HEK293 (cell line): Measurements from ENCODE around the gene SCGB3A2.

Source experiments
- BCL11A ChIP-seq: fragments of 450-650 bp; formaldehyde crosslinking; IDR thresholded peaks from 2 replicates; pipeline ENCODE4 v1.5.1; 2016; ENCODE audit warnings: low read depth, missing biosample characterization, missing genetic modification characterization
- GLIS1 ChIP-seq: fragments of 450-650 bp; formaldehyde crosslinking; IDR thresholded peaks from 2 replicates; pipeline ENCODE4 v1.5.1; 2016; ENCODE audit warnings: missing biosample characterization, missing genetic modification characterization
- HOXA7 ChIP-seq: sonication (generic); formaldehyde crosslinking; IDR thresholded peaks from 2 replicates; pipeline ENCODE4 v1.8.1; 2022; ENCODE audit warnings: missing genetic modification reagents, borderline replicate concordance
- TCF7L2 ChIP-seq: IDR thresholded peaks from 2 replicates; pipeline ENCODE4 v1.6.1; 2011; ENCODE audit warnings: low read depth, mild to moderate bottlenecking, inconsistent platforms, low read length, moderate library complexity, borderline replicate concordance
- ZNF324 ChIP-seq: fragments of 450-650 bp; formaldehyde crosslinking; IDR thresholded peaks from 2 replicates; pipeline ENCODE4 v1.5.1; 2016; ENCODE audit warnings: missing biosample characterization, missing genetic modification characterization
- ZNF391 ChIP-seq: fragments of 450-650 bp; formaldehyde crosslinking; IDR thresholded peaks from 2 replicates; pipeline ENCODE4 v1.5.1; 2016; ENCODE audit warnings: low read depth, missing biosample characterization, missing genetic modification characterization, borderline replicate concordance
- ZNF555 ChIP-seq: fragments of 450-650 bp; formaldehyde crosslinking; conservative IDR thresholded peaks from 2 replicates; pipeline ENCODE4 v1.5.1; 2017; ENCODE audit warnings: missing biosample characterization, mild to moderate bottlenecking, missing genetic modification characterization, inconsistent platforms
- ZNF768 ChIP-seq: fragments of 450-650 bp; formaldehyde crosslinking; IDR thresholded peaks from 2 replicates; pipeline ENCODE4 v1.5.1; 2018; ENCODE audit warnings: missing biosample characterization, mild to moderate bottlenecking, missing genetic modification characterization
- TF ChIP-seq, protein P1 (sequence below): fragments of 450-650 bp; formaldehyde crosslinking; IDR thresholded peaks from 2 replicates; pipeline ENCODE4 v1.5.1; 2016; ENCODE audit warnings: missing biosample characterization, missing genetic modification characterization
- TF ChIP-seq, protein P2 (sequence below): fragments of 450-650 bp; formaldehyde crosslinking; IDR thresholded peaks from 2 replicates; pipeline ENCODE4 v1.5.1; 2016; ENCODE audit warnings: missing biosample characterization, missing genetic modification characterization
- TF ChIP-seq, protein P3 (sequence below): fragments of 450-650 bp; formaldehyde crosslinking; optimal IDR thresholded peaks from 2 replicates; pipeline ENCODE3; 2016; ENCODE audit warnings: missing biosample characterization, mild to moderate bottlenecking, missing genetic modification characterization

DNA sequence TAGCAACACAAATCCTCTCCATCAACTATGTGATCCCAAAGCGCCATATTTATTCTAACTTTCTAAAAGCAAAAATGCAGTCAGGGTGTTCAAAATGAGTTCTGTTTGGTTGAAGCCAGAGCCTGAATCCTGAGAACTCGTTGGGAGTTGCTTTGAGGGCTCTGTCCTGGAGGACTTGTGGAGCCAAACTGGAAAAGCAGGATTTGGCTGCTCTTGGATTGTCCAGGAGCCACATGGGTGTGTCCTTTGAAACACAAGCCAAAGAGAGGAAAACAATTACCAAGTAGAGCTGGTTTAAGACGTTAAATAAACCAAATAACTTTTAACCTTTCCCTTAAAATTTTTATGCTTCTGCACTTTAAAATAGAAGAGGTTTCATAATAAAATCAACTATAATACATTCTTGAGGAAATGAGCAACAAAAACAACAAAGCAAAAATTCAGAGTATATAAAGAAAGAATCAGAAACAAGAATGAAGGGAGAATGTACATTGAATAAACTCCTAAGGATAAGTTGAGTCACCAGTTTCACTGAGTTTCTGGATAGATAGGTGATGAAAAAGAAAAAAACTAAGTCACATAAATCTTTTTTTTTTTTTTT is 14.3 kb downstream of the SCGB3A2 start:
- TF ChIP-seq, protein P1, sequence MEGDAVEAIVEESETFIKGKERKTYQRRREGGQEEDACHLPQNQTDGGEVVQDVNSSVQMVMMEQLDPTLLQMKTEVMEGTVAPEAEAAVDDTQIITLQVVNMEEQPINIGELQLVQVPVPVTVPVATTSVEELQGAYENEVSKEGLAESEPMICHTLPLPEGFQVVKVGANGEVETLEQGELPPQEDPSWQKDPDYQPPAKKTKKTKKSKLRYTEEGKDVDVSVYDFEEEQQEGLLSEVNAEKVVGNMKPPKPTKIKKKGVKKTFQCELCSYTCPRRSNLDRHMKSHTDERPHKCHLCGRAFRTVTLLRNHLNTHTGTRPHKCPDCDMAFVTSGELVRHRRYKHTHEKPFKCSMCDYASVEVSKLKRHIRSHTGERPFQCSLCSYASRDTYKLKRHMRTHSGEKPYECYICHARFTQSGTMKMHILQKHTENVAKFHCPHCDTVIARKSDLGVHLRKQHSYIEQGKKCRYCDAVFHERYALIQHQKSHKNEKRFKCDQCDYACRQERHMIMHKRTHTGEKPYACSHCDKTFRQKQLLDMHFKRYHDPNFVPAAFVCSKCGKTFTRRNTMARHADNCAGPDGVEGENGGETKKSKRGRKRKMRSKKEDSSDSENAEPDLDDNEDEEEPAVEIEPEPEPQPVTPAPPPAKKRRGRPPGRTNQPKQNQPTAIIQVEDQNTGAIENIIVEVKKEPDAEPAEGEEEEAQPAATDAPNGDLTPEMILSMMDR (tag by site-specific recombination), result no peak
- TF ChIP-seq, protein P2, sequence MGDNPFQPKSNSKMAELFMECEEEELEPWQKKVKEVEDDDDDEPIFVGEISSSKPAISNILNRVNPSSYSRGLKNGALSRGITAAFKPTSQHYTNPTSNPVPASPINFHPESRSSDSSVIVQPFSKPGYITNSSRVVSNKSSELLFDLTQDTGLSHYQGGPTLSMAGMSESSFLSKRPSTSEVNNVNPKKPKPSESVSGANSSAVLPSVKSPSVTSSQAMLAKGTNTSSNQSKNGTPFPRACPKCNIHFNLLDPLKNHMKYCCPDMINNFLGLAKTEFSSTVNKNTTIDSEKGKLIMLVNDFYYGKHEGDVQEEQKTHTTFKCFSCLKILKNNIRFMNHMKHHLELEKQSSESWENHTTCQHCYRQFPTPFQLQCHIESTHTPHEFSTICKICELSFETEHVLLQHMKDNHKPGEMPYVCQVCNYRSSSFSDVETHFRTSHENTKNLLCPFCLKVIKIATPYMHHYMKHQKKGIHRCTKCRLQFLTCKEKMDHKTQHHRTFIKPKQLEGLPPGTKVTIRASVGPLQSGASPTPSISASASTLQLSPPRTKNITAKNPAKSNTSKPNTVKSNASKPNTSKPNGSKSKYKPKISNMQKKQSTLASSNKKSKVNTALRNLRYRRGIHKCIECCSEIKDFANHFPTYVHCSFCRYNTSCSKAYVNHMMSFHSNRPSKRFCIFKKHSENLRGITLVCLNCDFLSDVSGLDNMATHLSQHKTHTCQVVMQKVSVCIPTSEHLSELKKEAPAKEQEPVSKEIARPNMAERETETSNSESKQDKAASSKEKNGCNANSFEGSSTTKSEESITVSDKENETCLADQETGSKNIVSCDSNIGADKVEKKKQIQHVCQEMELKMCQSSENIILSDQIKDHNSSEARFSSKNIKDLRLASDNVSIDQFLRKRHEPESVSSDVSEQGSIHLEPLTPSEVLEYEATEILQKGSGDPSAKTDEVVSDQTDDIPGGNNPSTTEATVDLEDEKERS (tag by site-specific recombination), result no peak
- TF ChIP-seq ZNF768 (tag by site-specific recombination), result no peak
- TF ChIP-seq HOXA7 (CRISPR knock-in tag), result no peak
- no peak for TF ChIP-seq TCF7L2
- no peak for TF ChIP-seq ZNF391 (tag by site-specific recombination)
- TF ChIP-seq, protein P3, sequence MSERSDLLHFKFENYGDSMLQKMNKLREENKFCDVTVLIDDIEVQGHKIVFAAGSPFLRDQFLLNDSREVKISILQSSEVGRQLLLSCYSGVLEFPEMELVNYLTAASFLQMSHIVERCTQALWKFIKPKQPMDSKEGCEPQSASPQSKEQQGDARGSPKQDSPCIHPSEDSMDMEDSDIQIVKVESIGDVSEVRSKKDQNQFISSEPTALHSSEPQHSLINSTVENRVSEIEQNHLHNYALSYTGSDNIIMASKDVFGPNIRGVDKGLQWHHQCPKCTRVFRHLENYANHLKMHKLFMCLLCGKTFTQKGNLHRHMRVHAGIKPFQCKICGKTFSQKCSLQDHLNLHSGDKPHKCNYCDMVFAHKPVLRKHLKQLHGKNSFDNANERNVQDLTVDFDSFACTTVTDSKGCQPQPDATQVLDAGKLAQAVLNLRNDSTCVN (tag by site-specific recombination), result no peak
- no peak for TF ChIP-seq ZNF324 (tag by site-specific recombination)
- TF ChIP-seq ZNF555, result no peak
- no peak for TF ChIP-seq BCL11A (tag by site-specific recombination)
- TF ChIP-seq GLIS1 (tag by site-specific recombination), result no peak
